OCI-LY1 (cell line): Measurements from ENCODE around the gene PKD2.

ENCODE experiments used
- H2AFZ ChIP-seq: fragments of 200-600 bp; sonication (generic), shearing (Covaris generic); 2 replicates; pipeline ENCODE4 v1.6.0; 2014; ENCODE audit warnings: antibody characterized with exemption, mild to moderate bottlenecking, low read length
- H3F3A ChIP-seq: fragments of 200-600 bp; sonication (generic), shearing (Covaris generic); 2 replicates; pipeline ENCODE4 v1.6.0; 2014; ENCODE audit warnings: mild to moderate bottlenecking, antibody characterized with exemption, low read length, moderate library complexity; ENCODE audit not compliant: insufficient read depth
- H3K27ac ChIP-seq: fragments of 200-600 bp; sonication (generic); 2 replicates; pipeline ENCODE4 v1.5.1; 2014; ENCODE audit warnings: low read length, mixed run types, mild to moderate bottlenecking, low read depth; ENCODE audit not compliant: poor library complexity, severe bottlenecking
- H3K27me3 ChIP-seq: fragments of 200-600 bp; sonication (generic); 2 replicates; pipeline ENCODE4 v1.6.0; 2014; ENCODE audit warnings: antibody characterized with exemption, mild to moderate bottlenecking, low read length, moderate library complexity; ENCODE audit not compliant: insufficient read depth
- H3K36me3 ChIP-seq: fragments of 200-600 bp; sonication (generic); 2 replicates; pipeline ENCODE4 v1.6.1; 2014; ENCODE audit warnings: mild to moderate bottlenecking, antibody characterized with exemption, low read length, moderate library complexity, mixed read lengths; ENCODE audit not compliant: insufficient read depth
- H3K4me1 ChIP-seq: fragments of 200-600 bp; sonication (generic); 2 replicates; pipeline ENCODE4 v1.5.1; 2014; ENCODE audit warnings: mild to moderate bottlenecking, low read length, moderate library complexity; ENCODE audit not compliant: insufficient read depth, severe bottlenecking
- H3K4me2 ChIP-seq: fragments of 200-600 bp; sonication (generic), shearing (Covaris generic); 2 replicates; pipeline ENCODE4 v1.6.1; 2014; ENCODE audit warnings: low read length
- H3K4me3 ChIP-seq: fragments of 200-600 bp; sonication (generic); 2 replicates; pipeline ENCODE4 v1.5.1; 2014; ENCODE audit warnings: low read length, low read depth, mild to moderate bottlenecking, mixed read lengths; ENCODE audit not compliant: poor library complexity, severe bottlenecking
- H3K79me2 ChIP-seq: fragments of 200-600 bp; shearing (Covaris generic); 2 replicates; pipeline ENCODE4 v1.6.1; 2016; ENCODE audit warnings: mixed run types, low read length, mixed read lengths; ENCODE audit not compliant: insufficient read depth
- H3K9ac ChIP-seq: fragments of 200-600 bp; sonication (generic), shearing (Covaris generic); 2 replicates; pipeline ENCODE4 v1.6.1; 2014; ENCODE audit warnings: mild to moderate bottlenecking, low read length, mixed read lengths
- H3K9me2 ChIP-seq: fragments of 200-600 bp; sonication (generic), shearing (Covaris generic); 2 replicates; pipeline ENCODE4 v1.6.1; 2014; ENCODE audit warnings: low read depth, mild to moderate bottlenecking, low read length, mixed read lengths
- H3K9me3 ChIP-seq: fragments of 200-600 bp; shearing (Covaris generic); 2 replicates; pipeline ENCODE4 v1.6.1; 2014; ENCODE audit warnings: low read length, mixed read lengths
- H4K20me1 ChIP-seq: fragments of 200-600 bp; sonication (generic), shearing (Covaris generic); 2 replicates; pipeline ENCODE4 v1.6.0; 2016; ENCODE audit warnings: mild to moderate bottlenecking, low read length; ENCODE audit not compliant: insufficient read depth
- EZH2 ChIP-seq: fragments of 200-600 bp; sonication (generic), shearing (Covaris generic); IDR thresholded peaks from 2 replicates; pipeline ENCODE4 v1.8.0; 2017; ENCODE audit warnings: borderline replicate concordance, mixed run types, mild to moderate bottlenecking, antibody characterized with exemption, low read length, moderate library complexity, mixed read lengths
- TF ChIP-seq, protein P1 (sequence below): fragments of 200-600 bp; sonication (generic), shearing (Covaris generic); IDR thresholded peaks from 2 replicates; pipeline ENCODE4 v1.5.1; 2017; ENCODE audit warnings: mild to moderate bottlenecking, antibody characterized with exemption, low read length, moderate library complexity, mixed read lengths

The PKD2 gene

GRCh38 chr4:88093874-88094273 lies 86.4 kb downstream of the PKD2 start:
- no peaks in the 10 kb centered on the region for H3K9me2 ChIP-seq
- no peaks in the 10 kb centered on the region for H3K4me1 ChIP-seq
- H3K27me3 ChIP-seq = no peaks in the 10 kb centered on the region
- no peak for TF ChIP-seq EZH2
- TF ChIP-seq, protein P1, sequence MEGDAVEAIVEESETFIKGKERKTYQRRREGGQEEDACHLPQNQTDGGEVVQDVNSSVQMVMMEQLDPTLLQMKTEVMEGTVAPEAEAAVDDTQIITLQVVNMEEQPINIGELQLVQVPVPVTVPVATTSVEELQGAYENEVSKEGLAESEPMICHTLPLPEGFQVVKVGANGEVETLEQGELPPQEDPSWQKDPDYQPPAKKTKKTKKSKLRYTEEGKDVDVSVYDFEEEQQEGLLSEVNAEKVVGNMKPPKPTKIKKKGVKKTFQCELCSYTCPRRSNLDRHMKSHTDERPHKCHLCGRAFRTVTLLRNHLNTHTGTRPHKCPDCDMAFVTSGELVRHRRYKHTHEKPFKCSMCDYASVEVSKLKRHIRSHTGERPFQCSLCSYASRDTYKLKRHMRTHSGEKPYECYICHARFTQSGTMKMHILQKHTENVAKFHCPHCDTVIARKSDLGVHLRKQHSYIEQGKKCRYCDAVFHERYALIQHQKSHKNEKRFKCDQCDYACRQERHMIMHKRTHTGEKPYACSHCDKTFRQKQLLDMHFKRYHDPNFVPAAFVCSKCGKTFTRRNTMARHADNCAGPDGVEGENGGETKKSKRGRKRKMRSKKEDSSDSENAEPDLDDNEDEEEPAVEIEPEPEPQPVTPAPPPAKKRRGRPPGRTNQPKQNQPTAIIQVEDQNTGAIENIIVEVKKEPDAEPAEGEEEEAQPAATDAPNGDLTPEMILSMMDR = no peak
- no peaks in the 10 kb centered on the region for H3F3A ChIP-seq
- no peak overlapping the region for H3K9ac ChIP-seq
- no peaks in the 10 kb centered on the region for H4K20me1 ChIP-seq
- no peaks in the 10 kb centered on the region for H3K9me3 ChIP-seq
- H3K27ac ChIP-seq = no peak overlapping the region
- H3K4me3 ChIP-seq = no peak overlapping the region
- H3K4me2 ChIP-seq = no peak overlapping the region
- H3K79me2 ChIP-seq = no peaks in the 10 kb centered on the region
- no peak overlapping the region for H2AFZ ChIP-seq
- no peaks in the 10 kb centered on the region for H3K36me3 ChIP-seq

DNA sequence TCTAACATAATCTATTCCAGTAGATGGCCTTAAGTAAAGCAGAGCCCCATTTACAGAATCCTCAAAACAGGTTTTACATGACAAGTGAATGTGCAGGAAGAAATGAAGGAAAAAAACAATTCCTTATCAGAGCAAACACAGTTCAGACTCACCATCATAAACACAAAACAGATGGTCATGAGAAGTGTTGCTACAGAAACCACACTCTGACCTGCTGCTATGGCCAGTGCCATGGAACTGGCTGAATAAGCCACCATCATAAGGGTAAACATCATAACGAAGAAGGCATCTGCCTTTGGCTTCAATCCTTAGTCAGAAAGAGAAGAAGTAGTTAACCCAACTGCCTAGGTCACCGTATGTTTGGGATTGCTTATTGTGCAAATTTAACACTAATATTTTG lies 89.9 kb downstream of the PKD2 start:
- Histone ChIP-seq H3K9me2 (no peaks in the 10 kb centered on the region), H3K9ac (no peak overlapping the region), H2AFZ (no peak overlapping the region), H3K9me3 (no peaks in the 10 kb centered on the region), H3K27ac (no peak overlapping the region), H3K4me3 (no peak overlapping the region), H4K20me1 (no peaks in the 10 kb centered on the region), H3K27me3 (no peaks in the 10 kb centered on the region), H3K79me2 (no peaks in the 10 kb centered on the region), H3K36me3 (no peaks in the 10 kb centered on the region), H3F3A (no peaks in the 10 kb centered on the region), H3K4me2 (no peak overlapping the region), H3K4me1 (no peaks in the 10 kb centered on the region)
- TF ChIP-seq, protein P1 = no peak
- no peak for TF ChIP-seq EZH2

DNA sequence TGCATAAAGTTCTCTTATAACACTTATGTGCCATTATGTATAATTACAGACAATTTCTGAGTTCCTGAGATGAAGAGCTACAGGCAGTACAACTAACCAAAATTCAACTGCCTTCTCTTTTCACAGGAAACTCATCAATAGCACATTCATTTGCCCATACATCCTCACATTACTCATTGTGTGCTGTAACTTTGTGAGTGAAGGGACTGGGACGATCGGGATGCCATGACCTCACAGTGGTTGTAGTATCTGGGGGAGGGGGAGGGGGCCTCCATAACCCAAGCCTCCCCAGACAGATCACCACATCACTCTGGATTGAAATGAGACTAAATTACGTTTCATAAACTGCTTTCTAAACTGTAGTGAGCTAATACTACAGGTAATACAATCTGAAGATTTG lies 90.3 kb downstream of the PKD2 start:
- Histone ChIP-seq H3K79me2 (no peaks in the 10 kb centered on the region), H3K9me3 (no peaks in the 10 kb centered on the region), H3K9me2 (no peaks in the 10 kb centered on the region), H3K9ac (no peak overlapping the region), H3K4me2 (no peak overlapping the region), H3K27me3 (no peaks in the 10 kb centered on the region), H3K36me3 (no peaks in the 10 kb centered on the region), H3K27ac (no peak overlapping the region), H3K4me1 (no peaks in the 10 kb centered on the region), H3F3A (no peaks in the 10 kb centered on the region), H3K4me3 (no peak overlapping the region), H2AFZ (no peak overlapping the region), H4K20me1 (no peaks in the 10 kb centered on the region)
- TF ChIP-seq, protein P1 = no peak
- TF ChIP-seq EZH2 = no peak
